GM23248 (cell line): ENCODE results near the gene MOV10L1.

Source experiments
- EZH2 ChIP-seq: fragments of 200-600 bp; sonication (generic); IDR thresholded peaks from 2 replicates; pipeline ENCODE4 v1.6.1; 2018; ENCODE audit warnings: antibody characterized with exemption, mild to moderate bottlenecking; ENCODE audit not compliant: insufficient read depth, poor library complexity, severe bottlenecking
- EZH2phosphoT487 ChIP-seq: fragments of 200-600 bp; sonication (generic); IDR thresholded peaks from 2 replicates; pipeline ENCODE4 v1.6.1; 2018; ENCODE audit warnings: antibody characterized with exemption, moderate library complexity, mild to moderate bottlenecking, low read depth; ENCODE audit not compliant: insufficient read depth

DNA sequence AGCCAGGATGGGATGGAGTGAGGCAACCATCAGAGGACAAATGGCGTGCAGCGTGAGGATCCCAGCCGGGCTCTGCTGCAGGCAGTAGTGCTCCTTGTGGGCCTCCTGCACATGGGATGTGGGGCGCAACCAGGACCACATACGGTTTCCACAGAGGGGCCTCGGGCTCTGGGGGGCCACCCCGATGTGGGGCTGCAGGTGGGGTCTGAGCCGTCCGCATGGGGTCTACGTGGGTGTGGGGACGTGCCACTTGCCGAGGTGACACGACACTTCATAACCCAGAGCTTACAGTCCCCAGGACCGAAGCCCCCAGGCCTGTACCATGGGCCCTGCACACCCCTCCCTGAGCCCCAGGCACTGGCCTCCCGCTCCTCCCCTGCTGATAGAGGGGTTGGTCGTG, 42.5 kb upstream of the MOV10L1 start:
- TF ChIP-seq EZH2phosphoT487: no peak
- no peak for TF ChIP-seq EZH2
